ENCODE results near the gene AOAH.

- no peak for TF ChIP-seq CTCF (IDR thresholded peaks at IDR 0.05 in 2 of 3, conservative IDR thresholded peaks at IDR 0.05 in 1 of 3; ENCODE audit: insufficient read depth in 2 of 3, low read depth in 1 of 3, low read length in 3 of 3)
- no peak for TF ChIP-seq EP300 (IDR thresholded peaks at IDR 0.05; ENCODE audit: low read length)
- TF ChIP-seq ATF1 (CRISPR knock-in tag; IDR thresholded peaks at IDR 0.05) = no peak
- no peak for TF ChIP-seq ATF1 (tag; IDR thresholded peaks at IDR 0.05)
- TF ChIP-seq WHSC1 (IDR thresholded peaks at IDR 0.05; ENCODE audit: low read length) = no peak
- no peak for TF ChIP-seq TAF7 (tag; IDR thresholded peaks at IDR 0.05)
- TF ChIP-seq SIN3A (IDR thresholded peaks at IDR 0.05; ENCODE audit: borderline replicate concordance in 2 of 2, control insufficient read depth in 1 of 2, low read depth in 2 of 2, low read length in 2 of 2) = no peak
These were observed 155.8 kb downstream of the AOAH start for GRCh38 chr7:36568452-36568849.
